ENCODE measurements around the gene GPR6.

Gene GPR6

DNA sequence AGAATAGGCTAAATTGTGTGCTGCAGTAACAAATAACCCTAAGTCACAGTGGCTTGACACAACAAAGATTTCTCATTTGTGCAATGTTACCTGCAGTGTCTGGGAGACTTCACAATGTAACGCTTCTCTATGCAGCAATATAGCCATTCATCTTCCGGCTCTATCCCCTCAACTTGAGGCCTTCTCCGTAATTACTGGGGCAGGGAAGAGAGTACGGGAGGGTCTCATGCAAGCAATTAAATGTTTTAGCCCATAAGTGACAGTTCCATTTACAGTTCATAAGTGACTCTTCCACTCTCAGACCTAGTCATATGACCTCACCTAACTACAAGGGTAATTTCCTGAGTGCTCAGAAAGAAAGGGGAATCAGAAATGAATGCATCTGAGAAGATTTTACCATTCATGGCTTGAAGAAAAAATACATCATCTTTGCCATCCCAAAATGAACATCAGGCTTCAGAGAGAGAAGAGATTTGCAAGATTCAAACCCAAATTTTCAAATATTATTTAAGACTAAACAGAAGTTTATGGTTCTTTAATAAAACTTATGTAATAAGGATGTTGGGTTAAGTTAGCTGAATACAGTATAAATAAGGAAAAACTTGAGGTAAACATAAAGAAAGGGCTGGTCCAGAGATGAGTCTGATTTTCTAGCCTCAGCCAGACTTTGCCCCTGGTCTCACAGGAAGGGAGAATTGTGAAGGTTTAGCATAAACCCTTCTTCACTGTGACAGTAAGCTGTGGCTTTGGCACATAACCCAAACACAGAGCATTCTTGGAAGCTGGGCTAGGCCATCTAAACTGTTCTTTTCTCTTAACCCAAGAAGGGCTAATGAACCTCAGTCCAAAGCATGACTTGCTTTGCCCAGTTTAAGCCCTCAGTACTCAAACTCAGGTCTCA, 13.3 kb downstream of the GPR6 start:
- CTCF ChIA-PET = interaction anchor here (1.0 kb wide), 1 partner anchor 284 kb away, joined by 3 read pairs; no protein-coding TSS in a partner anchor
- POLR2A ChIA-PET = no interaction called here

More for the DNA sequence above, 13.3 kb downstream of the GPR6 start:
- Histone ChIP-seq H3K4me1 (ENCODE audit: control insufficient read depth, insufficient read depth, low read length) (no peaks in the 10 kb centered on the region), H3K4me3 (ENCODE audit: low read depth, low read length) (no peak overlapping the region), H3K36me3 (ENCODE audit: control insufficient read depth in 2 of 2, insufficient read depth in 1 of 2, low read length in 2 of 2) (no peaks in the 10 kb centered on the region), H3K27ac (ENCODE audit: extremely low read depth, low read depth, low read length) (no peak overlapping the region), H3K9me3 (ENCODE audit: control insufficient read depth, insufficient read depth, low read depth, low read length) (no peaks in the 10 kb centered on the region)
- TF ChIP-seq PRDM6 (tag by site-specific recombination; IDR thresholded peaks at IDR 0.05) (no peak), REST (tag by site-specific recombination; IDR thresholded peaks at IDR 0.05) (no peak), ZFHX2 (tag by site-specific recombination; conservative IDR thresholded peaks at IDR 0.05) (no peak), ZNF76 (tag by site-specific recombination; IDR thresholded peaks at IDR 0.05; ENCODE audit: borderline replicate concordance, low read depth) (no peak), ZNF747 (tag by site-specific recombination; IDR thresholded peaks at IDR 0.05) (no peak), ZBTB10 (tag by site-specific recombination; IDR thresholded peaks at IDR 0.05) (no peak), GLI4 (tag by site-specific recombination; IDR thresholded peaks at IDR 0.05) (no peak), ZNF155 (tag by site-specific recombination; IDR thresholded peaks at IDR 0.05) (no peak), ZNF292 (tag by site-specific recombination; IDR thresholded peaks at IDR 0.05; ENCODE audit: borderline replicate concordance, low read depth) (no peak), ZNF514 (tag by site-specific recombination; IDR thresholded peaks at IDR 0.05) (no peak), GLIS1 (tag by site-specific recombination; IDR thresholded peaks at IDR 0.05) (no peak), ZNF629 (tag by site-specific recombination; IDR thresholded peaks at IDR 0.05) (no peak)
- TF ChIP-seq, protein P1, sequence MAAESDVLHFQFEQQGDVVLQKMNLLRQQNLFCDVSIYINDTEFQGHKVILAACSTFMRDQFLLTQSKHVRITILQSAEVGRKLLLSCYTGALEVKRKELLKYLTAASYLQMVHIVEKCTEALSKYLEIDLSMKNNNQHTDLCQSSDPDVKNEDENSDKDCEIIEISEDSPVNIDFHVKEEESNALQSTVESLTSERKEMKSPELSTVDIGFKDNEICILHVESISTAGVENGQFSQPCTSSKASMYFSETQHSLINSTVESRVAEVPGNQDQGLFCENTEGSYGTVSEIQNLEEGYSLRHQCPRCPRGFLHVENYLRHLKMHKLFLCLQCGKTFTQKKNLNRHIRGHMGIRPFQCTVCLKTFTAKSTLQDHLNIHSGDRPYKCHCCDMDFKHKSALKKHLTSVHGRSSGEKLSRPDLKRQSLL (tag by site-specific recombination; IDR thresholded peaks at IDR 0.05) = no peak
